GM15510 (cell line): Measurements from ENCODE around the gene TGFBR3.

Experiments used
- POLR2A ChIP-seq: IDR thresholded peaks from 3 replicates; pipeline ENCODE4 v1.6.1; 2011; ENCODE audit warnings: borderline replicate concordance; ENCODE audit not compliant: insufficient read length; ENCODE audit errors: extremely low read depth

Gene TGFBR3

GRCh38 chr1:91687452-91687851, 198.5 kb downstream of the TGFBR3 start:
- no peak for TF ChIP-seq POLR2A

GRCh38 chr1:91685994-91686393, 200.0 kb downstream of the TGFBR3 start:
- no peak for TF ChIP-seq POLR2A

- TF ChIP-seq POLR2A: no peak
These were observed 201.3 kb downstream of the TGFBR3 start for GRCh38 chr1:91684481-91685196.

- no peak for TF ChIP-seq POLR2A
These were observed 202.4 kb downstream of the TGFBR3 start for GRCh38 chr1:91683598-91683951.

GRCh38 chr1:91682882-91683597, 202.9 kb downstream of the TGFBR3 start:
- no peak for TF ChIP-seq POLR2A

GRCh38 chr1:91680556-91681155, 205.3 kb downstream of the TGFBR3 start:
- no peak for TF ChIP-seq POLR2A

GRCh38 chr1:91679446-91679845, 206.5 kb downstream of the TGFBR3 start:
- no peak for TF ChIP-seq POLR2A

- TF ChIP-seq POLR2A: no peak
These were observed 209.9 kb downstream of the TGFBR3 start for GRCh38 chr1:91676030-91676429.

- no peak for TF ChIP-seq POLR2A
These were observed 211.8 kb downstream of the TGFBR3 start for GRCh38 chr1:91674107-91674506.

- no peak for TF ChIP-seq POLR2A
These were observed 212.3 kb downstream of the TGFBR3 start for GRCh38 chr1:91673613-91674012.

GRCh38 chr1:91672601-91673161, 213.3 kb downstream of the TGFBR3 start:
- no peak for TF ChIP-seq POLR2A

GRCh38 chr1:91670781-91671180, 215.2 kb downstream of the TGFBR3 start:
- TF ChIP-seq POLR2A: no peak

GRCh38 chr1:91669584-91670350, 216.2 kb downstream of the TGFBR3 start:
- no peak for TF ChIP-seq POLR2A

GRCh38 chr1:91661121-91661520, 224.8 kb downstream of the TGFBR3 start:
- no peak for TF ChIP-seq POLR2A

- no peak for TF ChIP-seq POLR2A
These were observed 225.2 kb downstream of the TGFBR3 start for GRCh38 chr1:91660708-91661107.

GRCh38 chr1:91655912-91656449, 230.0 kb downstream of the TGFBR3 start:
- no peak for TF ChIP-seq POLR2A

- no peak for TF ChIP-seq POLR2A
These were observed 232.8 kb downstream of the TGFBR3 start for GRCh38 chr1:91653183-91653582.
